22Rv1 (cell line): ENCODE measurements around the gene KRT8.
"Not testable (repeated sequence)": the region's sequence is repeated elsewhere in the genome, so short reads cannot be mapped to it uniquely, and the experiment has no call there.

ENCODE experiments used
- H3K27ac ChIP-seq: fragments of 450-650 bp; 2 replicates; pipeline ENCODE4 v1.5.1; 2017
- CTCF ChIP-seq: fragments of 450-650 bp; IDR thresholded peaks from 2 replicates; pipeline ENCODE4 v1.5.1; 2017; ENCODE audit warnings: mild to moderate bottlenecking
- ZFX ChIP-seq: fragments of 450-650 bp; IDR thresholded peaks from 2 replicates; pipeline ENCODE4 v1.6.1; 2017; ENCODE audit warnings: antibody characterized with exemption, borderline replicate concordance

The KRT8 gene

GRCh38 chr12:52884526-52885293, 20.2 kb downstream of the KRT8 start:
- no peak overlapping the region for H3K27ac ChIP-seq
- TF ChIP-seq CTCF (peak; percentile 97), ZFX (no peak)

- not testable (repeated sequence) for H3K27ac ChIP-seq
These were observed 24.4 kb downstream of the KRT8 start for GRCh38 chr12:52880499-52880898.

- TF ChIP-seq ZFX (no peak), CTCF (peak; percentile 100)
These were observed 25.2 kb downstream of the KRT8 start for GRCh38 chr12:52879394-52880351.

GRCh38 chr12:52878507-52879393, 26.1 kb downstream of the KRT8 start:
- TF ChIP-seq ZFX (no peak), CTCF (no peak)
- H3K27ac ChIP-seq, result peak overlapping the region; percentile 42; the same call in 1 of the 2 replicates

More at GRCh38 chr12:52879394-52880351, 25.2 kb downstream of the KRT8 start:
- H3K27ac ChIP-seq, result peak overlapping the region; percentile 42; the same call in 1 of the 2 replicates

GRCh38 chr12:52877242-52877641, 27.6 kb downstream of the KRT8 start:
- TF ChIP-seq ZFX (no peak), CTCF (no peak)
- H3K27ac ChIP-seq, result no peak overlapping the region

- TF ChIP-seq CTCF (no peak), ZFX (no peak)
- no peak overlapping the region for H3K27ac ChIP-seq
These were observed 28.5 kb downstream of the KRT8 start for GRCh38 chr12:52876372-52876771.

GRCh38 chr12:52874573-52875435, 30.1 kb downstream of the KRT8 start:
- H3K27ac ChIP-seq, result no peak overlapping the region
- TF ChIP-seq ZFX, result no peak
- no peak for TF ChIP-seq CTCF
